ENCODE data around the gene TSSC4. TPM values are rescaled to one million over a fixed set of nuclear protein-coding genes. Genes with fewer than 3 reads are reported as not detected.

The TSSC4 gene
- total RNA-seq, 1 experiment from 2014 or later = 47.1 TPM

DNA sequence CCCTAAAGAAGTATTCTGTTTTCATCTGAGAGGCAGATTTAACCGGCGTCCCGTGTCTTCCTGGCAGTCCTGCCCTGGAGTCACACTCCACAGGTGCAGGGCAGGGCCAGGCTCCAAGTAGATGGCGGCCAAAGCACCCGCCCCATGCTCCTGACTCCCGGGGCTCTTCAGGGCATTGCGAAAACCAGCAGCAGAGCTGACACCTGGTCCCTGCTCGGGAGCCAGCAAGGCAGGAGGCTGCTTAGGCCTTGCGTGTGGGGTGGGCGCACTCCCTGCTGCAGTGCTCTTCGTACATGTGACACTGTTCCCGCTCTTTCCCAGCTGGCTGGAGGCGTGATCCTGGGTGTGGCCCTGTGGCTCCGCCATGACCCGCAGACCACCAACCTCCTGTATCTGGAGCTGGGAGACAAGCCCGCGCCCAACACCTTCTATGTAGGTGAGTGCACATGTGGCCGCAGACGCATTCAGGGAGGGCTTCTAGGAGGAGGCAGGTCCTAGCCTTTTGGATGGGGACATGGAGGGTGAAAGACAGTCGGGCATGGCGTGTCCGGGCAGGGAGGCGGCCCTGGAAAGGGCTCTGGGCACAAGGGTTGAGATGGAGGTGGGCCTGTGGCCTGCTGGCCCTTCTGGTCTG is 10.3 kb upstream of the TSSC4 start:
- Histone ChIP-seq H3K4me1 (ENCODE audit: control insufficient read depth in 1 of 2, insufficient read depth in 2 of 2, low read length in 2 of 2) (peaks cover 6 to 27% of the 10 kb centered on the region in 2 experiments), H3K9ac (ENCODE audit: low read length) (no peak overlapping the region), H4K20me1 (ENCODE audit: insufficient read depth) (no peaks in the 10 kb centered on the region), H3K36me3 (ENCODE audit: control insufficient read depth in 1 of 2, insufficient read depth in 2 of 2, low read length in 2 of 2) (peaks cover 8 to 11% of the 10 kb centered on the region in 2 experiments; a peak in 3 of 4 replicates), H3K9me2 (ENCODE audit: insufficient read depth) (no peaks in the 10 kb centered on the region), H3K4me3 (replicated peaks in 1 of 2; ENCODE audit: low read depth in 1 of 2, low read length in 2 of 2) (no peak overlapping the region), H2AFZ (ENCODE audit: low read depth, low read length, poor library complexity, severe bottlenecking) (no peak overlapping the region), H3K4me2 (ENCODE audit: low read length) (peak overlapping the region; percentile 39), H3K27ac (ENCODE audit: low read depth, low read length) (peak overlapping the region; percentile 5; the same call in 1 of the 2 replicates), H3K27me3 (ENCODE audit: insufficient read depth, low read length) (no peaks in the 10 kb centered on the region), H3K79me2 (ENCODE audit: insufficient read depth, low read length) (peaks cover 93% of the 10 kb centered on the region), H3K9me3 (ENCODE audit: control insufficient read depth in 1 of 2, insufficient read depth in 1 of 2, low read depth in 1 of 2, low read length in 2 of 2) (no peaks in the 10 kb centered on the region)
- no TSS peak for BruUV-seq (replicated peaks)
- intact Hi-C loops (cut with micrococcal nuclease) = no loop called here
- ATAC-seq (no peak), DNase-seq (ENCODE audit: low read depth, low spot score) (no peak)
- ChIA-PET RAD21 (ENCODE audit: low non-redundant PET in 1 of 2, low total read pairs in 2 of 2, uncharacterized antibody in 2 of 2, unreplicated experiment in 2 of 2) (interaction anchor here in 1 of 2 experiments (1.0 kb wide), 1 partner anchor 85 kb away, joined by 4 read pairs; no protein-coding TSS in a partner anchor), POLR2A (no interaction called here), CTCF (no interaction called here)
- TF ChIP-seq YY1 (IDR thresholded peaks at IDR 0.05; ENCODE audit: extremely low read depth, insufficient replicate concordance, low read depth, low read length) (no peak), RAD21 (IDR thresholded peaks at IDR 0.05; ENCODE audit: low read depth) (no peak), JUND (IDR thresholded peaks at IDR 0.05) (no peak), ELF1 (IDR thresholded peaks at IDR 0.05; ENCODE audit: borderline replicate concordance, low read depth) (no peak), CTCF (IDR thresholded peaks at IDR 0.05 in 2 of 3, conservative IDR thresholded peaks at IDR 0.05 in 1 of 3; ENCODE audit: borderline replicate concordance in 1 of 3, insufficient read depth in 1 of 3, low read depth in 2 of 3, low read length in 2 of 3) (no peak), ZBTB33 (IDR thresholded peaks at IDR 0.05; ENCODE audit: extremely low read depth, insufficient replicate concordance, low read length) (no peak), MAX (IDR thresholded peaks at IDR 0.05) (no peak), CEBPB (IDR thresholded peaks at IDR 0.05; ENCODE audit: low read depth) (no peak), REST (IDR thresholded peaks at IDR 0.05; ENCODE audit: low read depth) (no peak), SIN3A (IDR thresholded peaks at IDR 0.05; ENCODE audit: low read depth) (no peak), ZNF274 (IDR thresholded peaks at IDR 0.05; ENCODE audit: low read depth, low read length) (no peak)
- TF ChIP-seq, protein P1, sequence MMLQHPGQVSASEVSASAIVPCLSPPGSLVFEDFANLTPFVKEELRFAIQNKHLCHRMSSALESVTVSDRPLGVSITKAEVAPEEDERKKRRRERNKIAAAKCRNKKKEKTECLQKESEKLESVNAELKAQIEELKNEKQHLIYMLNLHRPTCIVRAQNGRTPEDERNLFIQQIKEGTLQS (IDR thresholded peaks at IDR 0.05) = no peak

Data from HCT116 (cell line).